ENCODE results near the gene SEMA3B. TPM values are rescaled to one million over a fixed set of nuclear protein-coding genes. Genes with fewer than 3 reads are reported as not detected.

SEMA3B gene
- total and polyA plus RNA-seq, 2 donors (not counting 3 experiments of a cell fraction or from before 2014, with no cell fraction given): 1.2 to 1.5 TPM

GRCh38 chr3:50287262-50287661, 18.3 kb downstream of the SEMA3B start:
- no peak for FAIRE-seq
- no peaks in the 10 kb centered on the region for H3K27me3 ChIP-seq (ENCODE audit: control insufficient read depth in 2 of 2, insufficient read depth in 2 of 2, low read length in 2 of 2)

More at GRCh38 chr3:50287262-50287661, 18.3 kb downstream of the SEMA3B start:
- dilution Hi-C loops (cut with MboI; ENCODE audit: extremely low pct_ligation_motif_present, low sequenced_read_pairs) (no loop called here), intact Hi-C loops (cut with micrococcal nuclease) (no loop called here)
- H3K4me2 ChIP-seq (ENCODE audit: insufficient read depth, low read length): no peak overlapping the region
- TF ChIP-seq POLR2A (IDR thresholded peaks at IDR 0.05; ENCODE audit: low read depth, low read length): no peak
- TF ChIP-seq MAX (IDR thresholded peaks at IDR 0.05; ENCODE audit: insufficient read depth, insufficient read length): no peak
- no peak for TF ChIP-seq CTCF (IDR thresholded peaks at IDR 0.05; ENCODE audit: extremely low read depth in 1 of 2, insufficient read depth in 1 of 2, low read depth in 1 of 2, low read length in 2 of 2)
- no peak for TF ChIP-seq MYC (IDR thresholded peaks at IDR 0.05; ENCODE audit: low read depth, low read length)
- no peak for TF ChIP-seq JUN (IDR thresholded peaks at IDR 0.05; ENCODE audit: borderline replicate concordance, insufficient read depth, insufficient read length, low read depth)
- peaks cover 3 to 35% of the 10 kb centered on the region in 2 experiments for H3K36me3 ChIP-seq (ENCODE audit: control insufficient read depth in 2 of 2, extremely low read depth in 1 of 2, insufficient read depth in 2 of 2, low read length in 2 of 2)
- no peaks in the 10 kb centered on the region for H3K9me3 ChIP-seq (replicated peaks; ENCODE audit: control insufficient read depth, insufficient read depth, low read length)
- H3K9me1 ChIP-seq (replicated peaks; ENCODE audit: control insufficient read depth, extremely low read depth, insufficient read depth, low read length): no peaks in the 10 kb centered on the region
- no peak overlapping the region for H3K27ac ChIP-seq (ENCODE audit: insufficient read depth, low read depth, low read length)
- H3K4me1 ChIP-seq (ENCODE audit: control insufficient read depth, extremely low read depth, insufficient read depth, low read length): peaks cover 6% of the 10 kb centered on the region
- no peak for DNase-seq (ENCODE audit: low read depth, low spot score)
- H4K20me1 ChIP-seq (replicated peaks; ENCODE audit: control insufficient read depth, extremely low read depth, insufficient read depth, low read length): no peaks in the 10 kb centered on the region
- no peak overlapping the region for H3K4me3 ChIP-seq (replicated peaks in 1 of 3; ENCODE audit: insufficient read depth in 1 of 3, low read depth in 1 of 3, low read length in 3 of 3)
- ChIA-PET POLR2A (no interaction called here), CTCF (no interaction called here)
- no peak overlapping the region for H3K9ac ChIP-seq (replicated peaks; ENCODE audit: extremely low read depth, insufficient read depth, low read length)
- H3K79me2 ChIP-seq (ENCODE audit: control insufficient read depth, insufficient read depth, low read length): peaks cover 27% of the 10 kb centered on the region
- H2AFZ ChIP-seq (ENCODE audit: low read depth, low read length): no peak overlapping the region
- BruUV-seq (replicated peaks): no TSS peak
